NK-92 treated with Interleukin-12 subunit alpha and Interleukin-12 subunit beta, amount 100 ng/mL, for 24 hours (cell line): ENCODE results near the gene ADIPOR2.
"Not testable (repeated sequence)": the region's sequence is repeated elsewhere in the genome, so short reads cannot be mapped to it uniquely, and the experiment has no call there.

Source experiments
- DNase-seq: peaks from one replicate; lab custom pipeline; 2025; lab: John Stamatoyannopoulos, UW

The ADIPOR2 gene

DNA sequence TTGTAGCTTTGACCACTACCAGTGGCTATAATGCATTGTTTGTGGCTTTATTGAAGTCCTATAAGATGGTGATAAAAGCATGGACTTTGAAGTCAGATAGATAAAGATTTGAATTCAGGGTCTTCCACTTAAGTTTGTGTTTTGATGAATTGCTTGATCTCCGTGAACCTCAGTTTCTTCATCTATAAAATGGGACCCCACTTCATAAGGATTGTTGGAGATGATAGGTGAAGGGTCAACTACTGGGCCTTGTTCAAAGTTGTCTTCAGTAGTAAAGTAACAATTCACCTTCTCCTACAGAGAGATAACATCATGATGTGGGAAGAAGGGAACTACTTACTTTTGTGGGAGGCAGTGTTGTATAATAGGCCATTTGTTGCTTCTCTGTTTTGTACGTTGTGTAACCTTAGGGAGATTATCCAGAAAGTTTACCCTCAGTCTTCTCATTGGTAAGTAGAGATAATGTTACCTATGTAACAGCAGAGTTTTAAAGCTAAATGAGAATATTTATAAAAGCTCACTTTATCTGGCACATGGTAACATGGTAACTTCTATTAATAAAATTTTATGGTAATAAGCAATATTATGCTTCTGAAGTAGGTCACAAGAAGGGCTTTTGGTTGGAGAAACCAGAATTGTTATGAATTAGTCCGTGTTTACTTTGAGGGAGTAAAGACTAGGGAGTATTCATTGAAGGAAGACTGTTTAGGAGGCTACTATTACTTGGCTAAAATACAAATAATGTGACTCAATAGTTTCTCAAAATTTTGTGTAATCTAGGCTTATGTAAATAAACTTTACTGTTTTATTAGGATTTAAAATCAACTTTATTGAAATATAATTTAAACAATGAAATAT lies 15.1 kb downstream of the ADIPOR2 start:
- no peak for DNase-seq

DNA sequence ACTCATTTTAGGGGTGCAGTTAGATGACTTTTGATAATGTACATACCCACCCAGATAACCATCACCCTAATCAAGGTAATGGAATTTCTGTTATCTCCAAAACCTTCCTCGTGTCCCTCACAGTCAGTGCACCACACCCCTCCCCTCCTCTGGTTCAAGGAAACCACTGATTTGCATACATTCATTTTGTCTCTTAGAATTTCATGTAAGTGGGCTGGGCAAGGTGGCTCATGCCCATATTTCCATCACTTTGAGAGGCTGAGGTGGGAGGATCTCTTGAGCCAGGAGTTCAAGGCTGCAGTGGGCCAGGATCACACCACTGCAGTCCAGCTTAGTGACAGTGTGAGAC lies 15.7 kb downstream of the ADIPOR2 start:
- no peak for DNase-seq

DNA sequence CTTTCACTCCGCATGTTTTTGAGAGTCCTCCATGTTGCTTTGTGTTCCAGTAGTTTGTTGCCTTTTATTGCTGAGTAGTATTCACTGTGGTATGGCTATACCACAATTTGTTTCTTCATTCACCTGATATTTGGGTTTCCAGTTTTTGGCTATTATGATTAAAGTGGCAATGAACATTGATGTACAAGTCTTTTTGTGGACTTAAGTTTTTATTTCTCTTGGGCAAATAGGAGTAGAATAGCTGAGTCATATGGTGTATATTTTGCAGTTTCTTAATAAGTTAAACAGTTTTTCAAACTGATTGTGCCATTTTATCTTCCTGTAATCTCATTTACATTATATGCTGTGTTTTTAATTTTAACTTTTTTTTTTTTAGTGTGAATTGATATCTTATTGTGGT lies 16.2 kb downstream of the ADIPOR2 start:
- no peak for DNase-seq

DNA sequence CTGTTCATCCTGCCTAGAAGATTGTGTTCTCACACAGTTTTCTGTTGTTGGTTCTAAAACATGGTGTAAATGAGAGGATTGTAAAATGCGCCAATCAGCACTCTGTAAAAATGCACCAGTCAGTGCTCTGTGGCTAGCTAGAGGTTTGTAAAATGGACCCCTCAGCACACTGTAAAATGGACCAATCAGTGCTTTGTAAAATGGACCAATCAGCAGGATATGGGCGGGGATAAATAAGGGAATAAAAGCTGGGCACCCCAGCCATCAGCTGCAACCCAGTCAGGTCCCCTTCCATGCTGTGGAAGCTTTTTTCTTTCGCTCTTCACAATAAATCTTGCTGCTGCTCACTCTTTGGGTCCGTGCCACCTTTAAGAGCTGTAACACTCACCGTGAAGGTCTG lies 19.1 kb downstream of the ADIPOR2 start:
- not testable (repeated sequence) for DNase-seq

DNA sequence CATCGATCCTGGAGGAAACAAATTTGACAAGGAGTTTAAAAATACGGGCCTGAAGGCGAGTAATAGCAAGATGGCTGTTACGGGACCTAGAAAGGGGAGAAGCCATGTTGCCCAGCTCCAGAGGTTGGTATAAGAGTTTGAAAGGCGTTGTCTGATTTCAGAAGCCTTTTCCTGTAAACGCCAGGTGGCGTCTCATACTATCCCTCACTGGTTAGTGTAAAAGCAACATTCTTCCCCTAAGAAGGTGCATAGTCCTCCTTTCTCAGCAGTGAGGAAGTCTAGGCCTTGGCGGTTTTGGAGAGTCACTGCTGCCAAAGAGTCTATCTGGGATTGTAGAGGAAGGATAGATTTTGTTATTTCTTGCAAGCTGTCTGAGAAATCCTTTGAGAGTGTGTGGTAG lies 20.0 kb downstream of the ADIPOR2 start:
- DNase-seq = not testable (repeated sequence)

DNA sequence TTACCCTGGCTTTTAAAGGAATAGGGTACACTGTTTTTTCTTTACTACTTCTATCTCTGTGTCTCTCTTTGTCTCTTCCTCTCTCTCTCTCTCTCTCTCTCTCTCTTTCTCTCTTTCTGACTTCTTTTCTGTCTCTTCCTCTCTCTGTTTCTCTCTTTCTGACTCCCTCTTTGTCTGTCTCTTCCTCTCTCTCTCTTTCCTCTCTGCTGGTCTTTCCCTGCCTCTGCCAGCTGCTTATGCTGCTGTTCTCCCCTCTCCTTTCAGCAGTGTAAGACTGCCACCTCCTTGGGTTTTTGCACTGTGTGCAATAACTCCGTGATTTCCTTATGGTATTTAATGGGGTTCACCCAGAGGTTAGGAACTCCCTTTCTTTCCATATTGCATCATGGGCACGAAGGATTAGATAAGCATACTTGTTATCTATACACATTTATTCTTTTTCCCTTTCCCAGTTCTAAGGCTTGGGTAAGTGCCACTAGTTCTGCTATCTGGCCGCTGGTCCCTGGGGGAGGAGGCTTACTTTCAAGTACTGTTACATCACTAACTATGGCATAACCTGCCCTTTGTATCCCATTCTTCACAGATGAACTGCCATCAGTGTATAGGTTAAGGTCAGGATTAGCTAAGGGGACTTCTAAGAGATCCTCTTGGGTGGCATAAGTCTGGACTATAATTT lies 20.8 kb downstream of the ADIPOR2 start:
- not testable (repeated sequence) for DNase-seq

DNA sequence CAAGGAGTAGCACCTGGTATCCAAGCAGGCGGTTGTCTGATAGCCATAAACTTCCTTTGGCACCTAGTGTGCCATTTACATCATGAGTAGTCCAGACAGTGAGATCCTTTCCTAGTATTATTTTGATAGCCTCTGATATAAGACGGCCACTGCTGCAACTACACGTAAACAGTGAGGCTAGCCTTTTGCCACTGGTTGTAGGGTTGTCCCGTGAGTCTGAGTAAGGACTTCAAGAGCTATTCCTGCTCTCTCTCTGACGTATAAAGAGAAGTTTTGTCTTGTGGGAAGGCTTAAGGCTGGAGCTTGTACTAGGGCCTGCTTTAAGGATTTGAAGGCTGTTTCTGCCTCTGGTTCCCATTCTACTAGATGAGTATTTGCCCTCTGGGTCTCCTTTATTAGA lies 21.4 kb downstream of the ADIPOR2 start:
- DNase-seq = not testable (repeated sequence)

DNA sequence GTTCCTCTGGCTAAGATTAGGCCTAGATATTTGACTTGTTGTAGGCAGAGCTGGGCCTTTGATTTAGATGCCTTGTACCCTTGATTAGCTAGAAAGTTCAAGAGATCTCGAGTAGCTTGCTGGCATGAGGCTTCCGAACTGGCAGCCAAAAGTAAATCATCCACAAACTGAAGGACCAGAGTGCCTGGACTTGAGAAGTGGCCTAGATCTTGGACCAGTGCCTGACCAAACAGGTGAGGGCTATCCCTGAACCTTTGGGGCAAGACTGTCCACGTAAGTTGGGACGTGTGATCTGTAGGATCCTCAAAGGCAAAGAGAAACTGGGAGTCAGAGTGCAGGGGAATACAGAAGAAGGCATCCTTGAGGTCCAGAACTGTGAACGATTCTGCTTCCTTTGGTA lies 22.0 kb downstream of the ADIPOR2 start:
- DNase-seq = not testable (repeated sequence)

DNA sequence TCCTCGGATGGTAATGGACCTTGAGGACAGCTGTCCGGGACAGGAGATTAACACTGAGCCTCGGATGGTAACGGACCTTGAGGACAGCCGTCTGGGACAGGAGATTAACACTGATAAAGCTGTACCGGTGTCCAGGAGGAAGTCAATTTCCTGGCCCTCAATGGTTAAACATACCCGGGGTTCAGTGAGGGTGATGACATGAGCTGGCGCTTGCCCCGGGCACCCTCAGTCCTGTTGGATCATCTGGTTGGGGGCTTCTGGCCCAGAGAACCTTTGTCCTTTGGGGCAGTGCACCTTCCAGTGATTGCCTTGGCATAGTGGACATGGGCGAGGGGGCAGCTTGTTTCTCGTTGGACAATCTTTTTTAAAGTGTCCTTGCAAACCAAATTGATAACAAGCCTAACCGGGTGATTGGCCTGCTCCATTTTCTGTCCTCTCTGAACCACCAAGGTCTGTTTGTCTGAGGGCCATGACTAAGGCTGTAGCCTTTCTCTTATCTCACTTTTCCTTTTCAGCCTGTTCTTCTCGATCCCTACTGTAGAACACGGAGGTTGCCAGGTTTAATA lies 23.0 kb downstream of the ADIPOR2 start:
- DNase-seq = not testable (repeated sequence)

DNA sequence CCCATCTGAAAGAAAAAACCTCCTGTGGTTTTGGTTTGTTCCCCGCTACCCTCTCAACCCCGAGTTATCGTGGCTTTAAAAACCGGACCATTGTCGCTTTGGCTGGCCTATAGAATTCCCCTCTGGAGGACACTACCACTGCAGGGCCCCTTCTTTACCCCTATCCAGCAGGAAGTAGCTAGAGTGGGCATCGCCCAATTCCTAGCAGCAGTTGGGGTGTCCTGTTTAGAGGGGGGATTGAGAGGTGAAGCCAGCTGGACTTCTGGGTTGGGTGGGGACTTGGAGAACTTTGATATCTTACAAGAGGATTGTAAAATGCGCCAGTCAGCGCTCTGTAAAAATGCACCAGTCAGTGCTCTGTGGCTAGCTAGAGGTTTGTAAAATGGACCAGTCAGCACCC lies 24.6 kb downstream of the ADIPOR2 start:
- not testable (repeated sequence) for DNase-seq

DNA sequence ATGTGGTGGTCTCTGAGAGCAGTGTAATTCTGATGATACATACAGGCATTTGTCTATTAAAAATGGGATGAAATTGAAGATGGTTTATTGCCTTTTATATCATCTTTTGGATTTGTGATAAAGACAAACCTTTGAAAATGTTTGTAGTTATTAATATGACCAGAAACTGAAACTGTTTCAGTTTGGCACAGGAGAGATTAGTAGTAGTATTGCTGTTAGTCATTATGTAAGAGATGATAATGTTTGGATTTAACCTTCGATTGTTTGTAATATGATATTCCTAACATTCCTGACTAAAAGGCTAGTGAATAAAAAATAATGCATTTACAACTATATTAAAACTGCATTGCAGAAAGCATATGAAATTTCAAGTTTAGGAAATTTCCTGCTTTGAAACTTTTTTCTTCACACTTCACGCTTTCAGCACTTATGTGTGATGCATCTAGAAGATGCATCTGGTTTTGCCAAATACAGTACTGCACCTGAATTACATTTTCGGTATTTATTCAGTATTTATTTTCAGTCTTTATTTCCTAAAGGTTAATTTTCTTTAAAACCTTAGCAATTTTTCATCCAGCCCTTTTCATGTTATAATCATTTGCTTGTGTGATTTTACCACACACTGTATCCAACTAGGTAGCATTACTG lies 25.5 kb downstream of the ADIPOR2 start:
- DNase-seq = no peak

DNA sequence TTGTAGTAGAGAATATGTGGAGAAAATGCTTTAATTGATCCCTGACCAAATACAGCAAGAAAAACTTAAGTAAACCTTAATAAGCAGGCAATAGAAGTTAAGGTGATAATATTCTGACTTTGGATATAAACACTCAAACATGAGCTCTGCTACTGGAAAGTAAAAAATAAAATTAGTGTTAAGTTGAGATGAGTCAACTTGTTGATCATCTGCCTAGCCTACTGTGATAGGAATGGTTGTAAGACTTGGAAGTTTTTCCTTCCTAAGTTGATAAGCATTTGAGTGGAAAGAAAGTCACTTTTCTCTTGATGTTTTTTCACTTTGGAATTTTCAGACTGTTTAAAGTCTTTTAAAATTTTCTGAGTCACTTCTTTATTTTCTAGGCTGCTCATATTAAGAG lies 26.0 kb downstream of the ADIPOR2 start:
- DNase-seq = no peak

DNA sequence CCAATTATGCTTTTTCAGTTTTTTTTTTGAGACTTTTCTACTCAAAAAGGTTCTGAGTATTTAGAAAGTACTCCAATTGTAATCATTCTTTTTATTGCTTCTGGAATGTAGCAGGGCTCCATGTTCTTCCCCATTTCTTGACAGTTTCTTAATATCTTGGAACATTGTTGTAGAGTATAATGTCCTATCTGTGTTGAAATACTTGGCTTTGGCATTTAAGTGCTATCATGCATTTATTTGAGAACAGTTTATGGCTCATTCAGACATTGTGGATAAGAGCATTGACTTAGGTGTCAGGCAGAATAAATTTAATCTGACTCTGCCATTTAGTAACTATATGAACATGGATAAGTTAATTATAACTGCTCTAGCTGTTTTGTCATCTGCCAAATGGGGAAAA lies 28.3 kb downstream of the ADIPOR2 start:
- DNase-seq = no peak

DNA sequence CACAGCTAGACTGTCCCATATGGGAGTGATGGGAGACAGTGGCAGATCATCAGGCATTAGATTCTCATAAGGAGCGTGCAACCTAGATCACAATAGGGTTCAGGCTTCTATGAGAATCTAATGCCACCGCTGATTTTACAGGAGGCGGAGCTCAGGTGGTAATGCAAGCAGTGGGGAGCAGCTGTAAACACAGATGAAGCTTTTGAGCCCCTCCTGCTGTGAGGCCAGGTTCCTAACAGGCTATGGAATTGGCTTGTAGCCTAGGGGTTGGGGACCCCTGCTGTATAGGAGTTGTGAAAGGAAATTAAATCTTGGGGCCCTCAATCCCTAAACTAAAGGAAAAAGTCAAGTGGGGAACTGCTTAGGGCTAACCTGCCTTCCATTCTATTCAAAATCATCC lies 29.6 kb downstream of the ADIPOR2 start:
- no peak for DNase-seq

DNA sequence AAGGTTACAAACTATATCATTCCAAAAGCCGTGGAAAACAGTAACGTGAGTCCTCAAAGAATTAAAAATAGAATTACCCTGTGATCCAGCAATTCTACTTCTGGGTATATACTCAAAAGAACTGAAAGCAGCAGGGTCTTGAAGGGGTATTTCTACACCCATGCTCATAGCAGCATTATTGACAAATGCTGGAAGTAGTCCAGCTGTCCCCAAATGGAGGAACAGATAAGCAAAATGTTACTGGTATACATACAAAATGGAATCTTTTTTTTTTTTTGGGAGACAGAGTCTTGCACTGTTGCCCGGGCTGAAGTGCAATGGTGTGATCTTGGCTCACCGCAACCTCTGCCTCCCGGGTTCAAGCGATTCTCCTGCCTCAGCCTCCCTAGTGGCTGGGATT lies 32.9 kb downstream of the ADIPOR2 start:
- no peak for DNase-seq

DNA sequence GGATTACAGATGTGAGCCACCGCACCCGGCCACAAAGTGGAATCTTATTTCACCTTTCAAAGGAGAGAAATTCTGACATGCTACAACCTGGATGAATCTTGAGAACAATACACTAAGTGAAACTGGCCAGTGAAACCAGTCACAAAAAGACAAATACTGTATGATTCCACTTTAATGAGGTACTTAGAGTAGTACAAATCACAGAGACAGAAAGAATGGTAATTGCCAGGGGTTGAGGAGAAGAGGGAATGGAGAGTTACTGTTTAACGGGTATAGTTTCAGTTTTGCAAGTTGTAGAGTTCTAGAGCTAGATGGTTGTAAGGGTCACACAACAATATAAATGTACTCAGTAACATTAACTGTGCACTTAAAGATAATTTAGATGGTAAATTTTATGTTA lies 33.4 kb downstream of the ADIPOR2 start:
- no peak for DNase-seq

DNA sequence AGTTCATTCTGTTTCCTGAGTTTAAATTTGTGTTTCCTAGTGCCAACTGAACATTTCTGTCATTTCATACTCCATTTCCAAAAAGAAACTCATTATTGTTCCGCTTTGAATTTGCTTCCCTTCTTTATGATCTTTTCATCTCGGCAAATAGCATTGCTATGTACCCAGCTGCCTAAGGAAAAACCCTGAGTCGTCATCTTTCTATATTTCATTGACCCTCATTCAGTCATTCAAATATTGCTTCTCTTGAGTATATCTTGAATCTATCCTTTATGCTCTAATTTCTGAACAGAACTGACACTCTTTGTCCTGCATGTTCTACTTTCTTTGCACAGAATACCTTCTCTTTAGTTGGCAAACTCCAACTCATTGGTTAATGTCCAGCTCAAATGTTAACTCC lies 35.9 kb downstream of the ADIPOR2 start:
- no peak for DNase-seq

DNA sequence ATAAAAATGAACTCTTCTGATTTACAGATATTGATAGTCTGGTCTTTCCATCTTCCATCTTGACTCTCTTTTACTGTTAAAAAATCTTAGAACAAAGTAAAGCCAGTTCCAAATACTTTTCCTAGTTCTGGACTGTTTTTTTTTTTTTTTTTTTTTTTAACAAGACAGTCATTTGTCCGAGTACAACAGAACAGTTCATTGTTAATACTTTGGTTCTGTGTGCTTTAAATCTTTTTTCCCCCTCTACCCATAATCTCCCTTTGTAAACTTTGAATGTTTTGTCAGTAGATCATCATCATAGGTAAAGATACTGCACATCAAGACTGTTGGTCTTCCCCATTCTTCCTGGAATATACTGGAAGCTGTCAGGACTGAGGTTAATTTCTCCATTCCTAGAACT lies 38.0 kb downstream of the ADIPOR2 start:
- no peak for DNase-seq

DNA sequence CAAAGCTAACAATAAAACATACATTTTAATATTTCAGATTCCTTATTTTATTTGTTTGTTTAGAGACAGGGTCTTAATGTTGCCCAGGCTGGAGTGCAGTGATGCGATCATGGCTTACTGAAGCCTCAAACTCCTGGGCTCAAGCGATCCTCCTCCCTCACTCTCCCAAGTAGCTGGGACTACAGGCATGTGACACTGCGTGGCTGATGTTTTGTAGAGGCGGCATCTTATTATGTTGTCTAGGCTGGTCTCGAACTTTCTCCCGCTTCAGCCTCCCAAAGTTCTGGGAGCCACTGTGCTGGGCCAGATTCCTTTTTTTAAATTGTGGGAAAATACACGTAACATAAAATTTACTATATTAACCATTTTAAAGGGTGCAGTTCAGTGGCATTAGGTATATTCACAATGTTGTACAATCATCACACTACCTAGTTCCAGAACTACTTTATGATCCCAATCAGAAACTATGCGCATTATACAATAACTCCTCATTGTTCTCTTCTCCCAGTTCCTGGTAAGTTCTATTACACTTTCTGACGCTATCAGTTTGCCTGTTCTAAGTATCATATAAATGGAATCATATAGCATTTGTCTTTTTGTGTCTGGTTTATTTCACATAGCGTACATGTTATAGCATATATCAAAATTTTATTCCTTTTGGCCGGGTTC lies 40.3 kb downstream of the ADIPOR2 start:
- no peak for DNase-seq

DNA sequence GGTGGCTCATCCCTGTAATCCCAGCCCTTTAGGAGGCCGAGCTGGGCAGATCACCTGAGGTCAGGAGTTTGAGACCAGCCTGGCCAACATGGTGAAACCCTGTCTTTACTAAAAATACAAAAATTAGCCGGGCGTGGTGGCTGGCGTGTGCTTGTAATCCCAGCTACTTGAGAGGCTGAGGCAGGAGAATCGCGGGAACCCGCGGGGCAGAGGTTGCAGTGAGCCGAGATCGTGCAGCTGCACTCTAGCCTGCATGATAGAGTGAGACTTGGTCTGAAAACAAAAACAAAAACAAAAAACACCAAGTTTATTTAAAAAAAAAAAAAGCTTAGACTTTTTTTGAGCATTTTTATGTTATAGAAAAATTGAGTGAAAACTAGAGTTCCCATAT lies 40.8 kb downstream of the ADIPOR2 start:
- not testable (repeated sequence) for DNase-seq

DNA sequence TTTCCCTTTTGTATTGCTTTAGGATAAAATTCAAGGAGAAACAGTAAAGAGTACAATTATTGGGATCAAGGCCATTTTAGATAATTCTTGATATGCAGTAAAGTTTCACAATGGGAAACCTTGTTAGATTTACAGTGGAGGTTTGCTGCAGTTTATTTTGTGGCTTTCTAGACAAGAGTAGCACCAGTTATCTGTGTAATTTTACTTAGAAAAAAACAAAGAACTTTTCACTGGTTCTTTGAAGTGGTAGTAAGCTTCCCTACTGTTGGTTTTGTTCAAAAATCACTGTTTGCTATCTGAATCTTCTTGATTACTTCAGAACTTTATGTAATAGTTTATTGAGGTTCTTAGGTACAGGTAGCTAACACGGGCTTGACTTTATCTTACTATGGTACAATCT lies 42.0 kb downstream of the ADIPOR2 start:
- no peak for DNase-seq

DNA sequence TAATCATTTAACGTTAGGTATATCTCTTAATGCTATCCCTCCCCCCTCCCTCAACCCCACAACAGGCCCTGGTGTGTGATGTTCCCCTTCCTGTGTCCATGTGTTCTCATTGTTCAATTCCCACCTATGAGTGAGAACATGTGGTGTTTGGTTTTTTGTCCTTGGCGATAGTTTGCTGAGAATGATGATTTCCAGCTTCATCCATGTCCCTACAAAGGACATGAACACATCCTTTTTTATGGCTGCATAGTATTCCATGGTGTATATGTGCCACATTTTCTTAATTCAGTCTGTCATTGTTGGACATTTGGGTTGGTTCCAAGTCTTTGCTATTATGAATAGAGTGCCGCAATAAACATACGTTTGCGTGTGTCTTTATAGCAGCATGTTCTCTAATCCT lies 42.8 kb downstream of the ADIPOR2 start:
- DNase-seq = not testable (repeated sequence)
